Adrenal gland (tissue), 12 donors: ENCODE measurements around the gene CDC5L. TPM values are rescaled to one million over a fixed set of nuclear protein-coding genes. Genes with fewer than 3 reads are reported as not detected.

Source experiments
- DNase-seq, 7 donors: peaks; one replicate each; pipeline ENCODE4 v3.0.0-alpha.2; 2019 to 2020
- H3K27ac ChIP-seq, 5 donors: fragments of 200-600 bp; sonication (generic) in 4 of 5; 1 replicate in 3 of 5; 2 replicates in 2 of 5; pipeline versions ENCODE4 v1.5.1 to v1.8.0; 2016 to 2020; ENCODE audit warnings: mild to moderate bottlenecking in 1 of 5
- H3K27me3 ChIP-seq: fragments of 200-600 bp; 2 replicates; pipeline ENCODE4 v1.8.0; 2021
- H3K36me3 ChIP-seq, 2 donors: fragments of 200-600 bp; replicated peaks in 1 of 2; 1 replicate in 1 of 2; 2 replicates in 1 of 2; pipeline versions ENCODE4 v1.5.1 to v1.8.0; 2018 to 2022
- H3K4me1 ChIP-seq, 2 donors: fragments of 200-600 bp; replicated peaks in 1 of 2; 1 replicate in 1 of 2; 2 replicates in 1 of 2; pipeline versions ENCODE4 v1.5.1 to v1.8.0; 2018 to 2021
- H3K4me3 ChIP-seq, 4 donors: fragments of 200-600 bp; sonication (generic) in 3 of 4; one replicate each; pipeline ENCODE4 v1.5.1; 2016 to 2018
- H3K9me3 ChIP-seq, 3 donors: fragments of 200-600 bp; sonication (generic) in 1 of 3; replicated peaks in 1 of 3; 1 replicate in 2 of 3; 2 replicates in 1 of 3; pipeline versions ENCODE4 v1.5.1 to v1.8.0; 2016 to 2021
- CTCF ChIP-seq, 6 experiments: fragments of 450-650 bp in 4 of 6; fragments of 200-600 bp in 2 of 6; sonication (generic) in 1 of 6; IDR thresholded peaks; 1 replicate in 5 of 6; 2 replicates in 1 of 6; pipeline versions ENCODE4 v1.5.1 to v1.8.0; 2016 to 2021; ENCODE audit warnings: antibody characterized with exemption in 6 of 6, mild to moderate bottlenecking in 2 of 6, moderate library complexity in 1 of 6
- POLR2A ChIP-seq, 2 donors: fragments of 450-650 bp; IDR thresholded peaks; one replicate each; pipeline ENCODE4 v1.6.1; 2017; ENCODE audit warnings: antibody characterized with exemption in 2 of 2, mild to moderate bottlenecking in 2 of 2, moderate library complexity in 1 of 2
- WGBS, 4 donors: extraction: QIAGEN DNeasy Blood & Tissue Kit in 2 of 4; methylation state at CpG; one replicate each; pipeline versions ENCODE4 v1.1.5 to v1.1.7; 2013 to 2017; 5-methylcytosine and 5-hydroxymethylcytosine counted together
- intact Hi-C, 2 donors: fragments of 100-400 bp; cut with DNase I; formaldehyde crosslinking; loops; one replicate each; pipeline versions ENCODE4 v1.14.1 to v1.15.0; 2022 to 2023
- polyA plus RNA-seq, 3 donors: library from polyadenylated mRNA; stranded (reverse); fragments of 200-250 nt in 2 of 3; fragments of 350-450 nt in 1 of 3; fragmentation: Illumina TruSeq in 1 of 3; extraction: RNeasy Lipid Tissue Mini Kit (QIAGEN cat#74804) in 1 of 3; gene quantifications; one replicate each; pipeline ENCODE4 v1.2.3, GENCODE V29; 2013 to 2014
- total RNA-seq, 9 donors: library from RNA; depleted of rRNA in 4 of 9; stranded (reverse); fragments of >200 nt in 4 of 9; fragments of 120-200 nt in 1 of 9; fragmentation: NEBNext Ultra II Directional in 1 of 9; extraction: Animal tissue kit (Norgen Biotek cat#: 25700) in 1 of 9; gene quantifications; one replicate each; pipeline versions ENCODE4 v1.1.0 to v1.2.4, GENCODE V29; 2013 to 2023
- donor health status: healthy with polysubstance abuse.
- donor health status: Bipolar disorder and iron deficiency.
- donor health status: DM: yes; HTN: yes; CAD: no.
- donor health status: DM: no; HTN: no; CAD: no.
- donor health status: DM: no; HTN: no; CAD: no.
- donor health status: DM: yes; HTN: yes; CAD: no.

Gene CDC5L
- total and polyA plus RNA-seq, 12 donors, result 5.6 to 39.3 (median 20.8) TPM

- WGBS, 4 donors, result 25 to 34% (median 28%) methylated on average over 16 of the region's 16 CpGs
- intact Hi-C loops, result no loop called here
- H3K27ac ChIP-seq, result peak overlapping the region in 2 of 5 donors; percentile 29 to 58
- H3K9me3 ChIP-seq, result peaks cover 0 to 3% (median 0%) of the 10 kb centered on the region in 3 donors
- peaks cover 0 to 8% of the 10 kb centered on the region in 2 donors for H3K4me1 ChIP-seq
- no peak overlapping the region for H3K4me3 ChIP-seq
- peak in 5 of 7 donors; percentile 56 to 72 (median 64) for DNase-seq
- H3K36me3 ChIP-seq, result no peaks in the 10 kb centered on the region
- no peaks in the 10 kb centered on the region for H3K27me3 ChIP-seq
- TF ChIP-seq CTCF (IDR thresholded peaks at IDR 0.05) (peak; percentile 71 to 89 (median 84)), POLR2A (IDR thresholded peaks at IDR 0.05) (no peak)
Observed at GRCh38 chr6:44456070-44456965, 68.8 kb downstream of the CDC5L start.

GRCh38 chr6:44456966-44457292 is 69.4 kb downstream of the CDC5L start:
- WGBS, 4 donors, result 71 to 84% (median 72%) methylated on average over 5 of the region's 5 CpGs
- intact Hi-C loops, result no loop called here
- no peaks in the 10 kb centered on the region for H3K36me3 ChIP-seq
- peaks cover 0 to 9% of the 10 kb centered on the region in 2 donors for H3K4me1 ChIP-seq
- TF ChIP-seq POLR2A (IDR thresholded peaks at IDR 0.05) (no peak), CTCF (IDR thresholded peaks at IDR 0.05) (no peak)
- no peaks in the 10 kb centered on the region for H3K27me3 ChIP-seq
- H3K9me3 ChIP-seq, result peaks cover 0 to 3% (median 0%) of the 10 kb centered on the region in 3 donors
- H3K27ac ChIP-seq, result peak overlapping the region in 2 of 5 donors; percentile 29 to 58
- no peak for DNase-seq
- H3K4me3 ChIP-seq, result no peak overlapping the region

DNA sequence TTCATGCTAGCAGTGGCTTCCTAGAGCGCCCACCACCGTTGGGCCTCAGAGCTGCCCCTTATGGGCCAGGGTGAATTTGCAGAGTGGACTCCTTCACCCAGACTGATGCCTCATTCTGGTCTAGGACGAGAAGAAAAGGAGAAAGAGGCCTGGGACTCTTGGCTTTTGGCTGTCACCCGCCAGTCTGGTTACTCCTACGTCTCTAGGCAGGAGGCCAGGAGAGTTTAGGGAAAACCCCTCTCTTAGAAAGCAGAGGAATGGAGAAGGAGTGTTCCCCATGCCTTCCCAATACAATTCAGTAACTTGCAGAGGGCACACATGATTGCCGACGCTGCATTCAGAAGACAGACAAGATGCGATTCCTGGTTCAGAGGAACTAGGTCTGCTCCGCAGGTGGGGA is 70.1 kb downstream of the CDC5L start:
- TF ChIP-seq POLR2A (IDR thresholded peaks at IDR 0.05) (no peak), CTCF (IDR thresholded peaks at IDR 0.05) (no peak)
- intact Hi-C loops, result no loop called here
- H3K27ac ChIP-seq, result no peak overlapping the region
- no peaks in the 10 kb centered on the region for H3K27me3 ChIP-seq
- WGBS, 4 donors, result 79 to 89% (median 88%) methylated on average over 9 of the region's 9 CpGs
- peaks cover 0 to 3% (median 0%) of the 10 kb centered on the region in 3 donors for H3K9me3 ChIP-seq
- H3K4me1 ChIP-seq, result peaks cover 0 to 13% of the 10 kb centered on the region in 2 donors
- H3K4me3 ChIP-seq, result no peak overlapping the region
- H3K36me3 ChIP-seq, result no peaks in the 10 kb centered on the region
- DNase-seq, result no peak

DNA sequence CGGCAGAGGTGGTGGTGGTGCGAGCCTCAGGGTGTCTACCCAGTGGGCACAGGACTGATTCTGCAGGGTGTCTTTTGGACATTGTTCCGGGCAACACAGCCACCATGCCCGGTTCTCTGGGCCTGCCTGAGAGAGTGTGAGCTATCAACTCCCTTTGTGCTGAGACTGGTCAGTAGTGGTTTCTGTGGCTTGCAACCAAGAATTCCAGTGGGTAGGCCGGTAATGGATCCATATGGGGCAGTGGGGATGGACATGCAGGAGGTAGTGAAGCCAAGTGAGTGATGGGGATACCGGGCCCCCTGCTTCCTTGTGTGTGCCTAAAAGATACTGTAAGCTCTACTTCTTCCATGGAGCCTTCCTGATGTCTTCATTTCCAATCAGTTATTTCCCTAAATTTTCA is 71.0 kb downstream of the CDC5L start:
- WGBS, 4 donors, result 94 to 100% (median 96%) methylated on average over 4 to 6 of the region's 6 CpGs
- Histone ChIP-seq H3K27ac (no peak overlapping the region), H3K4me1 (peaks cover 0 to 13% of the 10 kb centered on the region in 2 donors), H3K36me3 (no peaks in the 10 kb centered on the region), H3K4me3 (no peak overlapping the region), H3K9me3 (no peaks in the 10 kb centered on the region), H3K27me3 (no peaks in the 10 kb centered on the region)
- intact Hi-C loops, result no loop called here
- TF ChIP-seq CTCF (IDR thresholded peaks at IDR 0.05) (no peak), POLR2A (IDR thresholded peaks at IDR 0.05) (no peak)
- DNase-seq, result no peak
